K562 (cell line): ENCODE data around the gene GUCY1A2. TPM values are rescaled to one million over a fixed set of nuclear protein-coding genes. Genes with fewer than 3 reads are reported as not detected.

Experiments used
- ATAC-seq: fragments of 200-7000 bp; cut with Tn5 transposase; 3 replicates; pipeline ENCODE4 v1.9.1; 2020; ENCODE audit warnings: moderate library complexity
- BruUV-seq: library from RNA; stranded (reverse); fragments of 400-500 nt; replicated peaks from 2 replicates; lab custom pipeline; 2021; lab: Mats Ljungman, UMichigan
- CTCF ChIA-PET: fragments of 300-600 bp; formaldehyde crosslinking; extraction: SDS; loops from one replicate; lab custom pipeline; 2021; ENCODE audit warnings: low intra/inter-chr PET ratio; lab: Yijun Ruan, JAX
- POLR2A ChIA-PET: fragments of 300-600, 350-650 bp; sonication (Branson Sonifier 250); formaldehyde crosslinking; extraction: SDS; loops from one replicate; lab custom pipeline; 2021; ENCODE audit warnings: antibody characterized with exemption, inconsistent platforms; lab: Yijun Ruan, JAX
- DNase-seq, 4 experiments: peaks; one replicate each; pipeline versions ENCODE4 v3.0.0 to v3.0.0-alpha.2; 2011 to 2018; ENCODE audit warnings: low spot score in 3 of 4, mixed read lengths in 3 of 4; ENCODE audit errors: extremely low read depth in 1 of 4
- FAIRE-seq: peaks from 2 replicates; lab custom pipeline; 2011; peaks lifted over from hg19 to GRCh38; lab: Jason Lieb, UNC
- H2AFZ ChIP-seq: 2 replicates; pipeline ENCODE4 v1.6.0; 2011; ENCODE audit warnings: low read depth, low read length, control low read depth, inconsistent platforms
- H3K27ac ChIP-seq: fragments of 200-600 bp; 3 replicates; pipeline ENCODE4 v1.8.0; 2011; ENCODE audit warnings: low read depth, mild to moderate bottlenecking, control low read depth, inconsistent platforms, low read length, moderate library complexity, mixed read lengths; ENCODE audit errors: extremely low read depth
- H3K27me3 ChIP-seq, 2 experiments: fragments of 300-600 bp in 1 of 2; 2 replicates in 1 of 2; 3 replicates in 1 of 2; pipeline versions ENCODE4 v1.6.0 to v1.8.0; 2011; ENCODE audit warnings: inconsistent platforms in 2 of 2, low read length in 2 of 2, mild to moderate bottlenecking in 1 of 2, mixed read lengths in 1 of 2, moderate library complexity in 1 of 2; ENCODE audit not compliant: control insufficient read depth in 2 of 2, insufficient read depth in 2 of 2
- H3K36me3 ChIP-seq: fragments of 300-600 bp; 3 replicates; pipeline ENCODE4 v1.8.0; 2011; ENCODE audit warnings: mild to moderate bottlenecking, low read length, inconsistent platforms; ENCODE audit not compliant: control insufficient read depth, insufficient read depth
- H3K4me1 ChIP-seq, 2 experiments: fragments of 200-600 bp in 1 of 2; replicated peaks in 1 of 2; 2 replicates in 1 of 2; 3 replicates in 1 of 2; pipeline versions ENCODE4 v1.5.1 to v1.8.0; 2011; ENCODE audit warnings: inconsistent platforms in 2 of 2, low read length in 2 of 2, mild to moderate bottlenecking in 1 of 2, mixed read lengths in 1 of 2, moderate library complexity in 1 of 2; ENCODE audit not compliant: control insufficient read depth in 2 of 2, insufficient read depth in 2 of 2
- H3K4me2 ChIP-seq: 2 replicates; pipeline ENCODE4 v1.6.1; 2011; ENCODE audit warnings: low read length, control low read depth, inconsistent platforms, mixed read lengths; ENCODE audit not compliant: insufficient read depth
- H3K4me3 ChIP-seq: fragments of 200-600 bp; sonication (generic), shearing (Covaris generic); 2 replicates; pipeline ENCODE4 v1.5.1; 2016; ENCODE audit warnings: control low read depth, inconsistent platforms
- H3K79me2 ChIP-seq: fragments of 200-600 bp; 3 replicates; pipeline ENCODE4 v1.8.0; 2011; ENCODE audit warnings: low read length, inconsistent platforms; ENCODE audit not compliant: control insufficient read depth, insufficient read depth
- H3K9ac ChIP-seq, 2 experiments: 2 replicates each; pipeline versions ENCODE4 v1.6.0 to v1.6.1; 2011; ENCODE audit warnings: low read depth in 2 of 2, low read length in 2 of 2, control low read depth in 1 of 2, inconsistent platforms in 1 of 2, mild to moderate bottlenecking in 1 of 2, mixed read lengths in 1 of 2; ENCODE audit not compliant: insufficient read depth in 1 of 2
- H3K9me1 ChIP-seq: one replicate; pipeline ENCODE4 v1.6.0; 2011; ENCODE audit warnings: inconsistent platforms, mild to moderate bottlenecking, low read length, moderate library complexity; ENCODE audit not compliant: control insufficient read depth, insufficient read depth
- H3K9me3 ChIP-seq: replicated peaks from 2 replicates; pipeline ENCODE4 v1.5.1; 2011; ENCODE audit warnings: low read depth, low read length, inconsistent platforms; ENCODE audit not compliant: control insufficient read depth, insufficient read depth
- H4K20me1 ChIP-seq: replicated peaks from 2 replicates; pipeline ENCODE4 v1.6.1; 2011; ENCODE audit warnings: low read length, inconsistent platforms, mixed read lengths; ENCODE audit not compliant: control insufficient read depth, insufficient read depth
- DEAF1 ChIP-seq: fragments of 450-650 bp; formaldehyde crosslinking; IDR thresholded peaks from 2 replicates; pipeline ENCODE4 v1.4.0; 2020; ENCODE audit warnings: mild to moderate bottlenecking, moderate library complexity
- HMG20A ChIP-seq: fragments of 450-650 bp; formaldehyde crosslinking; conservative IDR thresholded peaks from 2 replicates; pipeline ENCODE4 v1.4.0; 2020; ENCODE audit warnings: mild to moderate bottlenecking, mixed read lengths
- IRF9 ChIP-seq: fragments of 450-650 bp; IDR thresholded peaks from 2 replicates; pipeline ENCODE4 v1.6.1; 2016; ENCODE audit warnings: missing biosample characterization, missing genetic modification characterization
- MECOM ChIP-seq: fragments of 250-450 bp; sonication (Bioruptor Pico); IDR thresholded peaks from 2 replicates; pipeline ENCODE4 v1.8.0; 2022; ENCODE audit warnings: inconsistent platforms
- NFXL1 ChIP-seq: fragments of 450-650 bp; formaldehyde crosslinking; IDR thresholded peaks from 2 replicates; pipeline ENCODE4 v1.4.0; 2021; ENCODE audit warnings: mild to moderate bottlenecking
- PHF8 ChIP-seq: fragments of 200-600 bp; sonication (generic); IDR thresholded peaks from 2 replicates; pipeline ENCODE4 v1.6.1; 2012; ENCODE audit warnings: mixed run types, mild to moderate bottlenecking, inconsistent platforms, low read length, moderate library complexity, borderline replicate concordance
- RNF219 ChIP-seq: fragments of 250-450 bp; sonication (Bioruptor Pico); IDR thresholded peaks from 2 replicates; pipeline ENCODE4 v1.5.0; 2022; ENCODE audit warnings: mild to moderate bottlenecking
- SFPQ ChIP-seq: fragments of 200-400 bp; formaldehyde crosslinking; IDR thresholded peaks from 2 replicates; pipeline ENCODE4 v1.6.1; 2017; ENCODE audit warnings: mild to moderate bottlenecking, low read depth, low read length, moderate library complexity
- SLC30A9 ChIP-seq: fragments of 250-450 bp; sonication (Bioruptor Pico); IDR thresholded peaks from 2 replicates; pipeline ENCODE4 v1.8.0; 2022; ENCODE audit warnings: mild to moderate bottlenecking, moderate library complexity
- ZNF24 ChIP-seq: fragments of 450-650 bp; IDR thresholded peaks from 2 replicates; pipeline ENCODE4 v1.6.1; 2016
- ZNF655 ChIP-seq: fragments of 250-450 bp; sonication (Bioruptor Pico); IDR thresholded peaks from 2 replicates; pipeline ENCODE4 v1.5.0; 2021
- whole genome bisulfite sequencing: fragments of 100-300 bp; shearing (Covaris generic); methylation state at CpG from one replicate; pipeline ENCODE4 v1.1.6; 2016; ENCODE audit warnings: low coverage, mixed read lengths; ENCODE audit not compliant: insufficient coverage; ENCODE audit errors: missing lambda C conversion rate; 5-methylcytosine and 5-hydroxymethylcytosine counted together
- in situ Hi-C: fragments of 300-500 bp; cut with MboI; formaldehyde crosslinking; loops from 4 replicates; pipeline ENCODE4 v1.15.0; 2018; ENCODE audit warnings: inconsistent platforms, mixed read lengths
- intact Hi-C: fragments of 100-400 bp; cut with micrococcal nuclease; formaldehyde crosslinking; loops from 2 replicates; pipeline ENCODE4 v1.14.2; 2022
- polyA plus RNA-seq, 8 experiments: library from polyadenylated mRNA; depleted of rRNA in 4 of 8; stranded (reverse) in 5 of 8; unstranded in 3 of 8; fragments of >200 nt; fragmentation: Nextera tagmentation in 2 of 8; fragmentation: Illumina TruSeq in 1 of 8; extraction: Ambion mirVana in 2 of 8; extraction: Trizol in 1 of 8; gene quantifications; 2 replicates each; pipeline versions ENCODE4 v1.2.1 to v1.2.3, GENCODE V29; 2011 to 2014; ENCODE audit warnings: inconsistent platforms in 1 of 8, missing spikeins in 1 of 8
- total RNA-seq, 7 experiments: library from RNA; depleted of rRNA in 6 of 7; stranded (reverse); fragments of >200 nt in 6 of 7; fragmentation: Illumina TruSeq in 2 of 7; extraction: Trizol in 2 of 7; gene quantifications; 2 replicates each; pipeline versions ENCODE4 v1.2.1 to v1.2.3, GENCODE V29; 2011 to 2021; ENCODE audit warnings: low replicate concordance in 1 of 7

GUCY1A2 gene
- total and polyA plus RNA-seq, 9 of the 15 experiments (the other 6 are each of a cell fraction or from before 2014, with no cell fraction given): under 0.01 to 0.04 TPM; not detected in 7

GRCh38 chr11:106763501-106763900 lies 254.8 kb downstream of the GUCY1A2 start (continued):
- TF ChIP-seq ZNF655 (CRISPR knock-in tag) (no peak), PHF8 (no peak)

GRCh38 chr11:106761745-106762144 lies 256.5 kb downstream of the GUCY1A2 start:
- Histone ChIP-seq H3K79me2 (no peaks in the 10 kb centered on the region), H2AFZ (no peak overlapping the region), H3K4me1 (no peaks in the 10 kb centered on the region), H3K36me3 (no peaks in the 10 kb centered on the region), H3K4me3 (no peak overlapping the region), H3K27ac (no peak overlapping the region), H3K9me3 (0 out of 2 replicates have a peak, but pooled peaks cover 1% of the 10 kb centered on the region), H3K4me2 (no peak overlapping the region), H3K9ac (no peak overlapping the region), H3K27me3 (no peaks in the 10 kb centered on the region), H3K9me1 (no peaks in the 10 kb centered on the region), H4K20me1 (no peaks in the 10 kb centered on the region)
- no peak for TF ChIP-seq MECOM
- no peak for TF ChIP-seq HMG20A (CRISPR knock-in tag)
- no peak for TF ChIP-seq RNF219 (CRISPR knock-in tag)
- TF ChIP-seq SLC30A9 (CRISPR knock-in tag): no peak
- TF ChIP-seq NFXL1: no peak
- TF ChIP-seq IRF9: no peak
- no peak for TF ChIP-seq DEAF1 (CRISPR knock-in tag)
- no peak for TF ChIP-seq ZNF24
- no peak for TF ChIP-seq SFPQ
- ATAC-seq: no peak
- WGBS: 15% methylated on average over 1 of the region's 1 CpG
- intact Hi-C loops (no loop called here), in situ Hi-C loops (no loop called here)
- BruUV-seq: no TSS peak
- CTCF ChIA-PET: no interaction called here
- DNase-seq: no peak
- no peak for FAIRE-seq
- POLR2A ChIA-PET: no interaction called here
